Stimulated activated memory B cell treated with anti-CD40 and anti-IgM and Interleukin-4, amounts not matched to agents 10 μg/mL and 1 μg/mL and 100 μg/mL, for 72 hours (primary cell): Measurements from ENCODE around the gene SLC27A6.
"Not testable (repeated sequence)": the region's sequence is repeated elsewhere in the genome, so short reads cannot be mapped to it uniquely, and the experiment has no call there.

Experiments used
- ATAC-seq: fragments of 150-1000 bp; cut with Tn5 transposase; 2 replicates; pipeline ENCODE4 v1.10.0; 2021
- H3K27ac Mint-ChIP-seq: one replicate; pipeline ENCODE4 v1.8.0; 2022; ENCODE audit warnings: mild to moderate bottlenecking, mixed read lengths
- H3K27me3 Mint-ChIP-seq: one replicate; pipeline ENCODE4 v1.8.0; 2022; ENCODE audit warnings: mixed read lengths
- H3K36me3 Mint-ChIP-seq: one replicate; pipeline ENCODE4 v1.8.0; 2022; ENCODE audit warnings: mixed read lengths
- H3K4me1 Mint-ChIP-seq: one replicate; pipeline ENCODE4 v1.8.0; 2022; ENCODE audit warnings: mixed read lengths
- H3K4me3 Mint-ChIP-seq: one replicate; pipeline ENCODE4 v1.8.0; 2022; ENCODE audit warnings: mild to moderate bottlenecking, moderate library complexity, mixed read lengths
- H3K9me3 Mint-ChIP-seq: one replicate; pipeline ENCODE4 v1.8.0; 2022; ENCODE audit warnings: mixed read lengths

SLC27A6 gene

DNA sequence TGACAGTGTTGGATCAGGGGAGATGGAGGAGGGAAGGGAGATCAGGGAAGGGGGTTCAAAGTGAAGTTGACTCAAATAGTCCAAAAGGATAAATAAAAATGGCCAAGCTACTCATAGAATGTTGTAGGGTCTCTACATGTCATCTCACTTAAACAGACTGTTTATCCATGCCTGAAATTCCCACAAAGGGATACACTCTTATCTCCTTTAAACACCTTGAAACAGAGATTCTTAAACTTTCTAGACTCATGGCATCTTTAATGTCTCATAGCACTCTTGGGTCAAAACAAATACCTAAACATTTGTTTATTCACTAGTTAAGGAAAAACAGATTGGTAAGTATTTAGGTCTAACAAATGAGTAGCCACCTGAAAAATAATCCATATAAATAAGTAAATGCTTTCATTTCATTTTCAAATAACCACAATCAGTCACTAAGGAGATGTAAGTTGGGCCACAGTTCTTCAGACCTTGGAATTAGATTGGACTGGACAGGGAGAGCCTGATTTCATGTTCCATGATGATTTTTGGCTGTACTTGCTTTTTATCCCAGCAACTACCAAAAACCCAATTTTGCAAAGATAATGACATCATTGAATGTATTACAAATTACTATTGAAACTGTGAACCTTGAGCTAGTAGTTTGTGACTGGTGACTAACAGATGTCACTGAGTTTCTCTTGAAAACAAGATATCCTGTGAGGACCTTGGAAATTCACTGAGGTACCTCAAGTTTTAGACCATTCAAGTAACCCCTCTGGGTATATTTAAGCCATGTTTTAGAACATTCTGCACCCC is 66.8 kb downstream of the SLC27A6 start:
- Mint-ChIP-seq H3K9me3 (no peaks in the 10 kb centered on the region), H3K27ac (no peak overlapping the region), H3K27me3 (no peaks in the 10 kb centered on the region), H3K4me1 (no peaks in the 10 kb centered on the region), H3K4me3 (no peak overlapping the region), H3K36me3 (no peaks in the 10 kb centered on the region)
- ATAC-seq = no peak

DNA sequence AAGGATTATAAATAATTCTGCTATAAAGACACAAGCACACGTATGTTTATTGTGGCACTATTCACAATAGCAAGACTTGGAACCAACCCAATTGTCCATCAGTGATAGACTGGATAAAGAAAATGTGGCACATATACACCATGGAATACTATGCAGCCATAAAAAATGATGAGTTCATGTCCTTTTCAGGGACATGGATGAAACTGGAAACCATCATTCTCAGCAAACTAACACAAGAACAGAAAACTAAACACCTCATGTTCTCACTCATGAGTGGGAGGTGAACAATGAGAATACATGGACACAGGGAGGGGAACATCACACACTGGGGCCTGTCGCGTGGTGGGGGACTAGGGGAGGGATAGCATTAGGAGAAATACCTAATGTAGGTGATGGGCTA is 71.0 kb downstream of the SLC27A6 start:
- not testable (repeated sequence) for H3K36me3 Mint-ChIP-seq, H3K4me3 Mint-ChIP-seq, H3K4me1 Mint-ChIP-seq, H3K27me3 Mint-ChIP-seq, H3K9me3 Mint-ChIP-seq, H3K27ac Mint-ChIP-seq, ATAC-seq

DNA sequence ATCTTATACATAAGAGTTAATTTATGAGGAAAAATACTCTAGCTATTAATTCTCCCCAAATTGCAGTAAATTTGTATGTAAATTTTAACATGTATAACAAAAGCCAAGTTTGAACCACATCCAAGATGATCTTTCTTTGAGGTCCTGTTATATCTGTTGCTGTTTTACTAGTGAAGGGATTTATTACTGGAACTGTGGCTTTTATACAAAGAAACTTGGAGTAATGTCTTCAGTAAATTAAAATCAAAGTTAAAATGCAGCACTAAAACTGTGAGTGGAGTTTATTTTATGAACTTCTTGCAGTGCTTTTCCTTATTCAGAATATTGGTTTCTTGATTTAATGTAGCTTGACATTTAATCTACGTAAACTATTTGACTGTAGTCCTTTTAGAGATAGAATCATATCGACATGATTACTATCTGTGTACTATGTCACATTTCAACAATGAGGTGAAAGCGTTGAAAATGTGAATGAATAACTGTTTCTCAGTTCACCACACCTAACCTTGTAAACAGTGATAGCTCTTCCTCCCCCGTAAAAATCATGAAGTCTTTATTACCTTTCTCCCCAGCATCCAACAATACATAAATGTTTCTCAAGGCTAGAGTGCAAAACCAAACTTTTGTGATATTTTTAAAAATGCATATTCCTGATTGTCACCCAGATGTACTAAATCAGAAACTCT is 76.1 kb downstream of the SLC27A6 start:
- no peaks in the 10 kb centered on the region for H3K27me3 Mint-ChIP-seq
- H3K36me3 Mint-ChIP-seq = no peaks in the 10 kb centered on the region

DNA sequence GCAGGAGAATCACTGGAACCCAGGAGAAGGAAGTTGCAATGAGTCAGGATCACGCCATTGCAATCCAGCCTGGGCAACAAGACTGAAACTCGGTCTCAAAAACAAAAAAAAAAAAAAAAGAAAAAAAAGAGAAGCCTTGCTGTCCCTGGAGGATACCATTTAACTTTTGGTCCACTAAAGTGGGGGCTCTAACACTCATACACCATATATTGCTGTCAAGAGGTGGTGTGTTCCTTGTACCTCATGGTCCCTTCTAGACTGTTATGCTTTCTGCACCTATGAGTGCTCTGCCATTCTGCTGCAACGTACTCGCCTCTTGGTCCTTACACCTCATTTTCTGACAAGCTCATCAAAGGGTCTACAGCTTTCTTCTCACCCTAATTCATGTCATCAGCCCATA is 77.0 kb downstream of the SLC27A6 start:
- no peaks in the 10 kb centered on the region for H3K27me3 Mint-ChIP-seq
- H3K36me3 Mint-ChIP-seq = no peaks in the 10 kb centered on the region
- H3K27ac Mint-ChIP-seq = no peak overlapping the region
- H3K4me1 Mint-ChIP-seq = no peaks in the 10 kb centered on the region
- ATAC-seq = no peak
- peaks cover 20% of the 10 kb centered on the region for H3K9me3 Mint-ChIP-seq
- H3K4me3 Mint-ChIP-seq = no peak overlapping the region

More for the DNA sequence above, 76.1 kb downstream of the SLC27A6 start:
- no peak overlapping the region for H3K4me3 Mint-ChIP-seq
- H3K27ac Mint-ChIP-seq = no peak overlapping the region
- no peak for ATAC-seq
- no peaks in the 10 kb centered on the region for H3K4me1 Mint-ChIP-seq
- peaks cover 20% of the 10 kb centered on the region for H3K9me3 Mint-ChIP-seq

DNA sequence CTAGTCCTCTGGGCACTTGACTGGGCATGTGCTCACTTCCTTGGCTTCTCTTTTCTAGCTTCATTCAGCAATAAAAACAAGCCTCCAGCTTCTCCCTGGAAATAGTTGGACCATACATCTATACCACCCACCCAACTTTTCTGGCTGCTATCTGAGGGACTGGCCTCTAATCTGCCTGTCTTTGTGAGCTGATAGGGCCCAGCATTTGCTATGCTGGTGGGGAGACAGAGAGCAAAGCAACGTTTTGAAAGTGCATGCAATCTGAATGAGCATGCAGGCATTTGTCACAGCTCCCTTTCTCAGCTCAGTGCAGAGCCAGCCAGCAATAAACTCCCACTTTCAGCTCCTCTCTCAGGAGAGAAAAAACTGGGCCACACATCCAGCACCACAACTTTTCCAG is 78.6 kb downstream of the SLC27A6 start:
- H3K27me3 Mint-ChIP-seq = no peaks in the 10 kb centered on the region
- H3K36me3 Mint-ChIP-seq = no peaks in the 10 kb centered on the region
- H3K4me1 Mint-ChIP-seq = no peaks in the 10 kb centered on the region
- ATAC-seq = no peak
- H3K9me3 Mint-ChIP-seq = peaks cover 19% of the 10 kb centered on the region
- H3K27ac Mint-ChIP-seq = no peak overlapping the region
- H3K4me3 Mint-ChIP-seq = no peak overlapping the region

DNA sequence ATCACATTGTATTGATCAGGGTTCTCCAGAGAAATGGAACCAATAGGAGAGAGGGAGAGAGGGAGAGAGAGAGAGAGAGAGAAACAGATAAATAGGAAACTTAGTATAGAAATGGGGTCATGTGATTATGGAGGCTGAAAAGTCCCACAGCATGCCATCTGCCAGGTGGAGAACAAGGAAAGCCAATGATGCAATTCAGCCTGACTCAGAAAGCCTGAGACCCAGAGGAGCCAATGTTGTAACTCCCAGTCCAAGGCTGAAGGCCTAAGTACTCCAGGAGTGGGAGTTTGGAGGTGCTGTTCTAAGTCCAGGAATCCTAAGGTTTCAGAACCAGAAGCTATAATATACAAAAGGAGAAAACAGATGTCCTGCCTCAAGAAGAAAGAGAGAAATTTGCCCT is 80.9 kb downstream of the SLC27A6 start:
- Mint-ChIP-seq H3K27ac (no peak overlapping the region), H3K4me1 (no peaks in the 10 kb centered on the region), H3K4me3 (no peak overlapping the region), H3K27me3 (peaks cover 11% of the 10 kb centered on the region), H3K9me3 (peaks cover 17% of the 10 kb centered on the region), H3K36me3 (no peaks in the 10 kb centered on the region)
- no peak for ATAC-seq

DNA sequence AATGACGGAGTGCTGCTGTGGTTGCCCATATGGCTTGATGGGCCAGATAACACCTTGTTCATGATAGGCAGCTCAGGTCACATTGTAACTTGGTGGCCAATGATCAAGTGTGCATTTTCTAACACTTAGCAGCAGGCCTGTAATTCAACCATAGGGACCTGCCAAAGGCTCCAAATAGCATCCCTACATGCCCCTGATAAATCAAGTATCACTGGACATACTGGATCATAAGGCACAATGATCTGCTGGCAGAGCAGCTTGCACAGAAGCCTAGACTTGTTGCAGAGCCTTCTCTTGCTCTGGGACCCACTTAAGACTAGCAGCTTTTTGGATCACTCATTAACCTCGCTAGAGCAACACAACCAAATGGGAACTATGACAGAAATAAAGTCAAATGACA is 83.2 kb downstream of the SLC27A6 start:
- no peaks in the 10 kb centered on the region for H3K4me1 Mint-ChIP-seq
- peaks cover 13% of the 10 kb centered on the region for H3K9me3 Mint-ChIP-seq
- no peaks in the 10 kb centered on the region for H3K36me3 Mint-ChIP-seq
- H3K4me3 Mint-ChIP-seq = no peak overlapping the region
- no peak overlapping the region for H3K27ac Mint-ChIP-seq
- H3K27me3 Mint-ChIP-seq = peaks cover 16% of the 10 kb centered on the region
- ATAC-seq = no peak

DNA sequence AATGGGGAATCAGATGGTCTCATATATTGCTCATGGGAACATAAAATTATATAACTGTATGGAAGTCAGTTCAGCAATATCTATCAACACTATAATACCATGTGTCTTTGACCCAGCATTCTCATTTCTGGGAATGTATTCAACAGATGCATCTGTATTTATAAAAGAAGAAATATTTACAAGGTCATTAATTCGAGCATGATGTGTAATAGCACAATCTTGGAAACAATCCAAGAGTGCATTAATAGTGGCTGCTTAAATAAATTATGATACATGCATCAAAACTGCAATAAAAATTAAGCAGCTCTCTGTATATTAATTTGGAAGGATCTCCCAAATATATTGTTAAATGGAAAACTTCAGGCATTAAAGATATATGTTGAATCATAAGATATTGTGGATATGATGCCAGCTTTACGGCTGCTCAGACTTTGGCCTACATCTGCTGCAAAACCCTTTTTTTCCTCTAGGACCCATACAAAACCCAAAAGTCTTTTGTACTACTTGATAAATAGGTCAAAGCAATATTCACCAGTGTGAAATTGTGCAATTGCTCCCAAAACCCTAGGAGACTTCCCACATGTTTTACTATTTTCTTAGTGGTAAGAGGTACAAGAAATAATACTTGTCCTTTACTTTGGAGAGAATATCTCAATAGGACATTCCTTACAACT is 84.0 kb downstream of the SLC27A6 start:
- H3K9me3 Mint-ChIP-seq = peaks cover 12% of the 10 kb centered on the region
- H3K4me1 Mint-ChIP-seq = no peaks in the 10 kb centered on the region
- H3K27ac Mint-ChIP-seq = no peak overlapping the region
- ATAC-seq = no peak
- H3K4me3 Mint-ChIP-seq = no peak overlapping the region
- no peaks in the 10 kb centered on the region for H3K36me3 Mint-ChIP-seq
- H3K27me3 Mint-ChIP-seq = peaks cover 17% of the 10 kb centered on the region

DNA sequence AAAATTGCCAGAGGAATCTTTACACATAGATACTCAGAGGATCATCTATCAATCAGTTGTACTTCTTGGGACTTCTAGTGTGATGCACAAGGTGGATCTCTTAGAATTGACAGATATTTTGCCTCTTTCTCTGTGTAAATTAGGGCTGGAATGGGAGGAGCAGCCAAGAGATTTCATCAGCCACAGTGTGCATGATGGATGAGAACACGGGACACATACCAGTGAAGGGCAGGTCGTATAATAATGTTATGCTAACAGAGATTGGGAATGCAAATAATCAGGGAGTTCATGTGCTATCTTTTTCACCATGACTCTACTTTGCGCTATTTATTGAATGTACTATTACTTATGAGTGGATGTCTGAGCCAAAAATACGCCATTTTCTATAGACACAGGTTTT is 86.0 kb downstream of the SLC27A6 start:
- Mint-ChIP-seq H3K4me1 (no peaks in the 10 kb centered on the region), H3K36me3 (no peaks in the 10 kb centered on the region), H3K27me3 (peaks cover 35% of the 10 kb centered on the region), H3K9me3 (peaks cover 2% of the 10 kb centered on the region), H3K27ac (no peak overlapping the region), H3K4me3 (no peak overlapping the region)
- no peak for ATAC-seq

DNA sequence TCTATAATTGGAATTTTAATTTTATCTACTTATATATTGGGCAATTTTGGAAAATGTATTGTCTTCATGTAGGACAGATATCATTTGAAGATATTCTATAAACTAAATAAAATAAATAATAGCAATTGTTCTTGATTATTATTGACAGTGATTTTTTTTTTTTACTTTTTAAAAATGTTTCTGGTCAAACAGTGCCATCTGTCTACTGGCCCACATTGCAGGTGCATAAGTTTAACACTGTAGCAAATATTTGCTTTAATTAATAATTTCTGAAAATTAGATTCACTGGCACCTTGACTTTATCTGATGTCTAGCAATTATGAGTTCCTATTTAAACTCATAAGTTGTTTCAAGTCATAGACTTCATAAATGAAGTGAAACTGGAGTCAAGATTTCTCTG is 88.2 kb downstream of the SLC27A6 start:
- H3K27me3 Mint-ChIP-seq = peaks cover 52% of the 10 kb centered on the region

DNA sequence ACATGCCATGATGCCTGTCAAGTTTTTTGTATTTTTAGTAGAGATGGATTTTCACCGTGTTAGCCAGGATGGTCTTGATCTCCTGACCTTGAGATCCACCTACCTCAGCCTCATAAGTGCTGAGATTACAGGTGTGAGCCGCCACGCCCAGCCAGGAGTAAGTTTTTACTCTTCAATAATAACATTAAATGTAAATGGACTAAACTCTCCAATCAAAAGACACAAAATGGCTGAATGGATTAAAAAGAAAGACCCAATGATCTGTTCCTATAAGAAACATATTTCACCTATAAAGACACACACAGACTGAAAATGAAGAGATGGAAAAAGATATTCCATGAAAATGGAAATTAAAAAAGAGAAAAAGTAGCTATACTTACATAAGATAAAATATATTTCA is 92.0 kb downstream of the SLC27A6 start:
- H3K4me1 Mint-ChIP-seq = no peaks in the 10 kb centered on the region
- no peak for ATAC-seq
- peaks cover 36% of the 10 kb centered on the region for H3K27me3 Mint-ChIP-seq

More for the DNA sequence above, 88.2 kb downstream of the SLC27A6 start:
- ATAC-seq = no peak
- H3K27ac Mint-ChIP-seq = no peak overlapping the region
- H3K4me1 Mint-ChIP-seq = no peaks in the 10 kb centered on the region
- H3K9me3 Mint-ChIP-seq = peaks cover 10% of the 10 kb centered on the region
- H3K36me3 Mint-ChIP-seq = peaks cover 6% of the 10 kb centered on the region
- H3K4me3 Mint-ChIP-seq = no peak overlapping the region

DNA sequence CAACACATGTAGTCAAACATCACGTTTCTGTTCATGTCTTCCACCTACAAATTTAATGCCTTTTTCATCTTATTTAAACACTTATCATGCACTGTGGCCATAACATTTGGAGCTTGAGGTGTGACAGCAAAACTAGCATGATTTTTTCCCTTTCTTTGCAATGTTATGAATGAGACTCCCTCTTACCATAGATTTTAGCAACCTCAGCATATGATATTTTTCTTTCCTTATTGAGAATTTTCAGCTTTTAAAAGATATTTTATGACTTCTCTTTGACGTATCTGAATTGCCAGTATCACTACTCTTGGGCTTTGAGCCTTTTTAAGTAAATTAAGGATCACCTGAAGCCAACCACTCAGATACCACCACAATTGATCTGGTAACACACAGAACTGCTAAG is 96.6 kb downstream of the SLC27A6 start:
- Mint-ChIP-seq H3K9me3 (peaks cover 6% of the 10 kb centered on the region), H3K4me1 (no peaks in the 10 kb centered on the region), H3K36me3 (peaks cover 4% of the 10 kb centered on the region), H3K27me3 (peaks cover 12% of the 10 kb centered on the region), H3K4me3 (no peak overlapping the region), H3K27ac (no peak overlapping the region)
- no peak for ATAC-seq

More for the DNA sequence above, 92.0 kb downstream of the SLC27A6 start:
- H3K4me3 Mint-ChIP-seq = no peak overlapping the region
- no peak overlapping the region for H3K27ac Mint-ChIP-seq
- peaks cover 6% of the 10 kb centered on the region for H3K36me3 Mint-ChIP-seq
- H3K9me3 Mint-ChIP-seq = peaks cover 10% of the 10 kb centered on the region

DNA sequence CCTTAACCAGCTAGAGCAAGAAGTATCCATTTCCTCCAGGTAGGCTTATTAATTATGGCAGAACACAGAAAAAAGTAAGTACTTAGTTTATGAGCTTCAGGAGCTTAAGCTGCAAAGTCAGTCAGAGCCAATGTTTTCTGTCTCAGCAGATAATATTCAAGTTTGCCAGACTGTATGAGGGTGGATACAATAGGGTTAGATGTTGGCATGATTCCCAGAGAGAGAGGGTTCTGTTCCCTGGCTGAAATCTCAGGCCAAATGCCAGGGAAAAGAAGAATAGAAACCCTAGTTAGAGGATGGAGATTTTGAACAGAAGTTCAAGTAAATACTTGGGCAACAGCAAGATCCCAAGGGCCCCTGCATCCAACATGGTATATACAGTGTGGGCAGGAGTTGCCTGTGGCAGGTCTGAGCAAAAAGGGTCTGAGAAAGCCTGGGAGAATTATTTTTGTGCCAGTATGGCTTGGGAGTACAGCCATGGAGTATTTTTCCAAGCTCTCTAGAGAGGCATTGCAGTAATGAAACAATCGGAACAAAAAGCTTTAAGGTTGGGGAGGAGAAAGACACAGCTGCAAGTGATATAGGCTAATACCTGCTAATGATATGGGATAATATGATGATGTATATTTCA is 98.3 kb downstream of the SLC27A6 start:
- Mint-ChIP-seq H3K9me3 (no peaks in the 10 kb centered on the region), H3K27ac (no peak overlapping the region), H3K27me3 (no peaks in the 10 kb centered on the region), H3K4me1 (no peaks in the 10 kb centered on the region), H3K4me3 (no peak overlapping the region), H3K36me3 (no peaks in the 10 kb centered on the region)
- peak; percentile 37 for ATAC-seq

DNA sequence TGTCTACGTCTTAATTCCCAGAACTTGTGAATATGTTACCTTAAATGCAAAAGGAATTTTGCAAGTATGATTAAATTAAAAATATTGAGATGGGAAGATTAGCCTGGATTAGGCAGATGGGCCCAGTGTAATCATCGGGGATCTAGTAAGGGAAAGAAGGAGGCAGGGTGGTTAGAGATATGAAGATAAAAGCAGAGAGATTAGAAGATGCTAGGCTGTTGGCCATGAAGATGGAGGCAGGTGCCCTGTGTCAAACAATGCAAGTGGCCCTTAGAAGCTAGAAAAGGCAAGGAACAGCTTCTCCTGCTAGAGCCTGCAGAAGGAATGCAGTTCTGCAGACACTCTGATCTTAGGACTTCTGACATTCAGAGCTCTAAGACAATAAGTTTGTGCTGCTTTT is 100.4 kb downstream of the SLC27A6 start:
- H3K36me3 Mint-ChIP-seq = no peaks in the 10 kb centered on the region

DNA sequence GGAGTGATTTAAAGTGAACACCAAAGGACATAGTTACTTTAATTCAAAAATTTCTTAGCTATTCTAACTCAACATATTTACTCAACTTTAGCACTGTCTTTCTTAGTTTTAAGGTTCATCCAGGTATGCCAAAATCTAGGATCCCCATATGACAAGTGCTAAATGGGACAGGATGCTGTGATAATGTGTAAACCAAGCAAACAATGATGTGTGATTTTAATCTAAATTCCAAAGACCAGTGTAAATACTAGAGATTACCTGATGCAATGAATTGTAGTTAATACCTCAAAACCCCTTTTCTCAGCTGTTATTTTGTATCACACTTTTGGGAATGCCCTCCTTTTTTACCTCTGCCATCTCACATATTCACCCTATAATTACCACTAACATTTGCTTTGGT is 102.5 kb downstream of the SLC27A6 start:
- Mint-ChIP-seq H3K4me1 (no peaks in the 10 kb centered on the region), H3K36me3 (no peaks in the 10 kb centered on the region), H3K27ac (no peak overlapping the region), H3K27me3 (no peaks in the 10 kb centered on the region), H3K9me3 (no peaks in the 10 kb centered on the region), H3K4me3 (no peak overlapping the region)
- ATAC-seq = no peak

More for the DNA sequence above, 100.4 kb downstream of the SLC27A6 start:
- no peak overlapping the region for H3K27ac Mint-ChIP-seq
- H3K9me3 Mint-ChIP-seq = no peaks in the 10 kb centered on the region
- ATAC-seq = no peak
- no peak overlapping the region for H3K4me3 Mint-ChIP-seq
- no peaks in the 10 kb centered on the region for H3K4me1 Mint-ChIP-seq
- H3K27me3 Mint-ChIP-seq = no peaks in the 10 kb centered on the region
